Mesenchymal stem cell (in vitro differentiated cells and primary cell): Measurements from ENCODE around the gene TTC17. TPM values are rescaled to one million over a fixed set of nuclear protein-coding genes. Genes with fewer than 3 reads are reported as not detected.

Experiments used
- DNase-seq: peaks from one replicate; pipeline ENCODE4 v3.0.0-alpha.2; 2013
- H2AFZ ChIP-seq: one replicate; pipeline ENCODE4 v1.6.1; 2013; ENCODE audit warnings: low read depth, mild to moderate bottlenecking, control low read depth, inconsistent platforms, low read length, moderate library complexity
- H2AK5ac ChIP-seq: 2 replicates; pipeline ENCODE4 v1.6.1; 2013; ENCODE audit warnings: low read length, moderate library complexity, mild to moderate bottlenecking, inconsistent platforms; ENCODE audit not compliant: severe bottlenecking
- H2BK120ac ChIP-seq: one replicate; pipeline ENCODE4 v1.6.1; 2013; ENCODE audit warnings: low read depth, mild to moderate bottlenecking, inconsistent platforms, low read length, moderate library complexity
- H2BK12ac ChIP-seq, 2 experiments: one replicate each; pipeline ENCODE4 v1.6.1; 2013; ENCODE audit warnings: inconsistent platforms in 2 of 2, low read length in 2 of 2, mild to moderate bottlenecking in 2 of 2, moderate library complexity in 2 of 2, control low read depth in 1 of 2
- H2BK15ac ChIP-seq: one replicate; pipeline ENCODE4 v1.6.1; 2013; ENCODE audit warnings: mild to moderate bottlenecking, low read depth, inconsistent platforms; ENCODE audit not compliant: poor library complexity, severe bottlenecking
- H2BK5ac ChIP-seq: 2 replicates; pipeline ENCODE4 v1.6.1; 2013; ENCODE audit warnings: low read depth, mild to moderate bottlenecking, low read length, control low read depth, inconsistent platforms; ENCODE audit not compliant: poor library complexity, severe bottlenecking
- H3K14ac ChIP-seq, 2 experiments: one replicate each; pipeline ENCODE4 v1.6.1; 2013; ENCODE audit warnings: inconsistent platforms in 2 of 2, low read length in 2 of 2, control low read depth in 1 of 2, mild to moderate bottlenecking in 1 of 2, moderate library complexity in 1 of 2
- H3K18ac ChIP-seq, 2 experiments: one replicate each; pipeline ENCODE4 v1.6.1; 2013; ENCODE audit warnings: inconsistent platforms in 2 of 2, low read length in 2 of 2, control low read depth in 1 of 2, low read depth in 1 of 2, mild to moderate bottlenecking in 1 of 2
- H3K23ac ChIP-seq, 2 experiments: one replicate each; pipeline ENCODE4 v1.6.1; 2013; ENCODE audit warnings: inconsistent platforms in 2 of 2, low read length in 2 of 2, mild to moderate bottlenecking in 2 of 2, moderate library complexity in 2 of 2, control low read depth in 1 of 2
- H3K27ac ChIP-seq: 2 replicates; pipeline ENCODE4 v1.5.1; 2013; ENCODE audit warnings: mild to moderate bottlenecking, moderate library complexity, low read length, control low read depth, inconsistent platforms; ENCODE audit not compliant: poor library complexity, severe bottlenecking
- H3K27me3 ChIP-seq, 2 experiments: 2 replicates each; pipeline versions ENCODE4 v1.6.1 to v1.7.0; 2013; ENCODE audit warnings: low read length in 2 of 2, mild to moderate bottlenecking in 2 of 2, moderate library complexity in 2 of 2, control low read depth in 1 of 2, inconsistent platforms in 1 of 2; ENCODE audit not compliant: control insufficient read depth in 1 of 2, insufficient read depth in 1 of 2
- H3K36me3 ChIP-seq, 2 experiments: 2 replicates each; pipeline versions ENCODE4 v1.6.1 to v1.7.0; 2013; ENCODE audit warnings: low read length in 2 of 2, control low read depth in 1 of 2, inconsistent platforms in 1 of 2, low read depth in 1 of 2, mild to moderate bottlenecking in 1 of 2; ENCODE audit not compliant: insufficient read depth in 2 of 2, control insufficient read depth in 1 of 2
- H3K4ac ChIP-seq, 2 experiments: one replicate each; pipeline ENCODE4 v1.6.1; 2013; ENCODE audit warnings: inconsistent platforms in 2 of 2, low read length in 2 of 2, mild to moderate bottlenecking in 2 of 2, moderate library complexity in 2 of 2, control low read depth in 1 of 2, low read depth in 1 of 2
- H3K4me1 ChIP-seq: 2 replicates; pipeline ENCODE4 v1.6.1; 2013; ENCODE audit warnings: low read depth, low read length, control low read depth; ENCODE audit not compliant: control insufficient read depth, insufficient read depth
- H3K4me2 ChIP-seq: 2 replicates; pipeline ENCODE4 v1.6.1; 2013; ENCODE audit warnings: low read length, mild to moderate bottlenecking, inconsistent platforms; ENCODE audit not compliant: poor library complexity, severe bottlenecking
- H3K4me3 ChIP-seq, 2 experiments: 2 replicates each; pipeline versions ENCODE4 v1.5.1 to v1.7.0; 2013; ENCODE audit warnings: low read length in 2 of 2, mild to moderate bottlenecking in 2 of 2, control low read depth in 1 of 2, low read depth in 1 of 2; ENCODE audit not compliant: insufficient read depth in 1 of 2
- H3K79me1 ChIP-seq: replicated peaks from 2 replicates; pipeline ENCODE4 v1.6.1; 2013; ENCODE audit warnings: mild to moderate bottlenecking, control low read depth, low read length, inconsistent platforms; ENCODE audit not compliant: poor library complexity, severe bottlenecking
- H3K9ac ChIP-seq: 2 replicates; pipeline ENCODE4 v1.7.0; 2013; ENCODE audit warnings: mild to moderate bottlenecking, low read length, moderate library complexity
- H3K9me3 ChIP-seq: 2 replicates; pipeline ENCODE4 v1.7.0; 2013; ENCODE audit warnings: mild to moderate bottlenecking, low read length; ENCODE audit not compliant: control insufficient read depth
- H4K8ac ChIP-seq: one replicate; pipeline ENCODE4 v1.6.1; 2013; ENCODE audit warnings: inconsistent platforms, mild to moderate bottlenecking, low read length, moderate library complexity
- H4K91ac ChIP-seq: one replicate; pipeline ENCODE4 v1.6.1; 2013; ENCODE audit warnings: mild to moderate bottlenecking, low read length, inconsistent platforms
- WGBS: methylation state at CpG from one replicate; pipeline ENCODE4 v1.1.7; 2013; ENCODE audit warnings: mixed read lengths; 5-methylcytosine and 5-hydroxymethylcytosine counted together
- polyA plus RNA-seq, 2 experiments: library from polyadenylated mRNA; stranded (reverse); fragments of 200-250 nt; gene quantifications; one replicate each; pipeline ENCODE4 v1.2.3, GENCODE V29; 2013

TTC17 gene, protein sequence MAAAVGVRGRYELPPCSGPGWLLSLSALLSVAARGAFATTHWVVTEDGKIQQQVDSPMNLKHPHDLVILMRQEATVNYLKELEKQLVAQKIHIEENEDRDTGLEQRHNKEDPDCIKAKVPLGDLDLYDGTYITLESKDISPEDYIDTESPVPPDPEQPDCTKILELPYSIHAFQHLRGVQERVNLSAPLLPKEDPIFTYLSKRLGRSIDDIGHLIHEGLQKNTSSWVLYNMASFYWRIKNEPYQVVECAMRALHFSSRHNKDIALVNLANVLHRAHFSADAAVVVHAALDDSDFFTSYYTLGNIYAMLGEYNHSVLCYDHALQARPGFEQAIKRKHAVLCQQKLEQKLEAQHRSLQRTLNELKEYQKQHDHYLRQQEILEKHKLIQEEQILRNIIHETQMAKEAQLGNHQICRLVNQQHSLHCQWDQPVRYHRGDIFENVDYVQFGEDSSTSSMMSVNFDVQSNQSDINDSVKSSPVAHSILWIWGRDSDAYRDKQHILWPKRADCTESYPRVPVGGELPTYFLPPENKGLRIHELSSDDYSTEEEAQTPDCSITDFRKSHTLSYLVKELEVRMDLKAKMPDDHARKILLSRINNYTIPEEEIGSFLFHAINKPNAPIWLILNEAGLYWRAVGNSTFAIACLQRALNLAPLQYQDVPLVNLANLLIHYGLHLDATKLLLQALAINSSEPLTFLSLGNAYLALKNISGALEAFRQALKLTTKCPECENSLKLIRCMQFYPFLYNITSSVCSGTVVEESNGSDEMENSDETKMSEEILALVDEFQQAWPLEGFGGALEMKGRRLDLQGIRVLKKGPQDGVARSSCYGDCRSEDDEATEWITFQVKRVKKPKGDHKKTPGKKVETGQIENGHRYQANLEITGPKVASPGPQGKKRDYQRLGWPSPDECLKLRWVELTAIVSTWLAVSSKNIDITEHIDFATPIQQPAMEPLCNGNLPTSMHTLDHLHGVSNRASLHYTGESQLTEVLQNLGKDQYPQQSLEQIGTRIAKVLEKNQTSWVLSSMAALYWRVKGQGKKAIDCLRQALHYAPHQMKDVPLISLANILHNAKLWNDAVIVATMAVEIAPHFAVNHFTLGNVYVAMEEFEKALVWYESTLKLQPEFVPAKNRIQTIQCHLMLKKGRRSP
- 58.5 TPM for polyA plus RNA-seq (2013, experiment 1 of 2)
- polyA plus RNA-seq (2013, experiment 2 of 2): 55.9 TPM

DNA sequence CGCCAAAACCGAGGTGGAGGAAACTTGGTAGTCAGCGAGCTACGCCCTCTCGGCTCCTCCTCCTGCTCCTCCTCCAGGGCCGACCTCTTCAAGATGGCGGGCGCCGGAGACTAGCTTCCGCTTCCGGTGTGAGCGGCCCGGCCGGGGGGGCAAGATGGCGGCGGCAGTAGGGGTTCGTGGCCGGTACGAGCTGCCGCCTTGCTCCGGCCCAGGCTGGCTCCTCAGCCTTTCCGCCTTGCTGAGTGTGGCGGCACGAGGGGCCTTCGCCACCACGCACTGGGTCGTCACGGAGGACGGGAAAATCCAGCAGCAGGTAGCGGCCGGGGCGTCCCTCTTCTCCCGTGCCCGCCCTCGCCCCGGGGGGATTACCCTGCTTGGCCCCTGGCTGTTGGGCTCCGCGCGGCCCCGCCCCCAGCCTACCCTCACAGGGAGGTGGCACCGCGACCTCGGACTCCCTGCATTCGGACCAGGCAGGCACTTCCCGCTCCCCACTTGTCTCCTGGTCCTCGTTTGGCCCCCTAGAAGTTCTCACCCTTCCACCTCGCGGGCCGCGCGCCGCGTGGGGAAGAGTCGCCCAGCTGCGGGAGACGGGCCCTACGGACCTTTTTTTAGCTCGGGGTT is at the start of gene TTC17:
Gene TTC17, plus strand, starts transcription at position 120 of the 621 bp plus-strand sequence. Its CDS starts 35 bp downstream, at position 155.
- Histone ChIP-seq H3K4me2 (peak within 1 kb of the TSS; percentile 85), H2AFZ (peak within 1 kb of the TSS; percentile 68), H3K4me1 (no peaks in the 10 kb centered on the region), H2BK120ac (no peak within 1 kb of the TSS), H3K36me3 (peaks cover 4 to 9% of the 10 kb centered on the region in 2 experiments), H3K18ac (peak within 1 kb of the TSS; percentile 74 to 99), H2AK5ac (no peak within 1 kb of the TSS), H3K23ac (peak within 1 kb of the TSS in 1 of 2 experiments; percentile 28), H3K4me3 (peak within 1 kb of the TSS; percentile 88 to 90), H4K91ac (peak within 1 kb of the TSS; percentile 31), H2BK12ac (no peak within 1 kb of the TSS), H3K79me1 (no peaks in the 10 kb centered on the region), H3K9me3 (no peaks in the 10 kb centered on the region), H3K27ac (peak within 1 kb of the TSS; percentile 50), H3K14ac (peak within 1 kb of the TSS in 1 of 2 experiments; percentile 99), H3K9ac (peak within 1 kb of the TSS; percentile 96), H4K8ac (peak within 1 kb of the TSS; percentile 91), H3K27me3 (no peaks in the 10 kb centered on the region), H3K4ac (peak within 1 kb of the TSS in 1 of 2 experiments; percentile 90), H2BK5ac (peak within 1 kb of the TSS; percentile 47), H2BK15ac (peak within 1 kb of the TSS; percentile 55)
- DNase-seq: peak; percentile 93
- under 1% methylated on average over 56 of the region's 58 CpGs for WGBS

DNA sequence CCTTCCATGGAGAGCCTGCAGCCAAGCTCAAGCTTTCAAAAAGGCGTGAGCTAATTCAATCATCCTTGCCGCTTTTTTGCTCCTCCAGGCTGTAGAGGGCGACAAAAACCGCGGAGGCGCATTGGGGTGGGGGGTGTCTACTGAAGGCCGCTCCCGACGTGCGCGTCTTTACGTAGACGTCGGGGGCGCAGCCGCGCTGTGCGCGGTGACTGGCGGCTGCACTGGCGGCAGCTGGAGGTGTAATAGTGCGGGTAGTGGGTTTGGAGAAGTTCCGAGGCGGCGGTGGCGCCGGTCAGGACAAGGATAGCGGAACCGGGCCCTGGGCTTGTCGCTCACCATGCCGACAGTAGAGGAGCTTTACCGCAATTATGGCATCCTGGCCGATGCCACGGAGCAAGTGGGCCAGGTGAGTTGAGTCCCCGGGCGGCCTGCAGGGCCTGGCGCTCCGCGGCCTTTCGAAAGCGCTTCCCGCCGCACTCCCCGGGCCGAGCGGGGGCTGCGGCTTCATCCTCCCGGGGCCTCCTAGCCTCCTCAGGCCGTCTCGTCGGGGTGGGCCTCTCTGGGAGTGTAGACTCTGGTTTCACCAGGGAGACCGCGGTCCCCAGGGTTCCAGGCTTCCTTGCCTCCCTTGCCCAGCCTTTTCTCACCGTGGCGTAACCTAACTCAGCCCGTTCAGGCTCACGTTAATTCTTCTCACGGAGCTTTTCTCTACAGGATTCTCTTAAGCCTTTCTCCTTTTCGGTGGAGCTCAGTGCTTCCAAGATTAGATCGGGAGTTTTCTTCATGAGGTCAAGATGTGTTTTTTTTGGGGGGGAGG is 46.7 kb upstream of the TTC17 start, which contains the start of gene API5:
Gene API5, plus strand, starts transcription at position 206 of the 817 bp plus-strand sequence. Its CDS starts 132 bp downstream, at position 338.
- peak within 1 kb of the TSS; percentile 98 for H3K9ac ChIP-seq
- peaks cover 5% of the 10 kb centered on the region for H3K79me1 ChIP-seq
- peak; percentile 95 for DNase-seq
- no peak within 1 kb of the TSS for H2AK5ac ChIP-seq
- H3K9me3 ChIP-seq: no peaks in the 10 kb centered on the region
- H3K18ac ChIP-seq: peak within 1 kb of the TSS; percentile 91 to 95
- peak within 1 kb of the TSS; percentile 77 for H3K27ac ChIP-seq
- H3K4me1 ChIP-seq: peaks cover 6% of the 10 kb centered on the region
- H3K4me2 ChIP-seq: peak within 1 kb of the TSS; percentile 96
- H2BK15ac ChIP-seq: no peak within 1 kb of the TSS
- H3K23ac ChIP-seq: no peak within 1 kb of the TSS
- peak within 1 kb of the TSS; percentile 95 for H4K8ac ChIP-seq
- H2BK12ac ChIP-seq: no peak within 1 kb of the TSS
- H3K4ac ChIP-seq: peak within 1 kb of the TSS in 1 of 2 experiments; percentile 85
- H3K14ac ChIP-seq: peak within 1 kb of the TSS in 1 of 2 experiments; percentile 77
- peaks cover 0 to 2% of the 10 kb centered on the region in 2 experiments for H3K36me3 ChIP-seq
- under 1% methylated on average over 59 of the region's 60 CpGs for WGBS
- peak within 1 kb of the TSS; percentile 66 for H2BK5ac ChIP-seq
- peak within 1 kb of the TSS; percentile 56 for H2AFZ ChIP-seq
- H3K4me3 ChIP-seq: peak within 1 kb of the TSS; percentile 96 to 98
- H4K91ac ChIP-seq: peak within 1 kb of the TSS; percentile 50
- H2BK120ac ChIP-seq: peak within 1 kb of the TSS; percentile 19
- H3K27me3 ChIP-seq: no peaks in the 10 kb centered on the region

DNA sequence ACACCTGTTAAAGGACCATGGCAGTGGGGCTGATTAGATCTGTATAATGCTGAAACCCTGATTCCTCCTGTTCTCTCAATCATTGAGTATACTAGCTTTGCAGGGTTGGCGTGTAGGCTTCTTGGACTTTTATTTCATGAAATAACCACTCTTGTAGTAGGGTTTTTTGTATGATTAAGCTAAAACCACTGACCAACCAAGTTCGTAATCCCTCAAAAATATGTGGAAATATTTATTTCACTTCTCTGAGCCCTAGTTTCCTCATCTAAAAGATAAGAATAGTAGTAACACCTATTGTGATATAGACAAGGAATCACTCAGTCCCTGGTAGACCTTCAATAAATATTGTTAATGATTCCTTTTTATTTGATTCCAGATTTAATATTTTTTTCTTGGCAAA is 42.8 kb upstream of the TTC17 start:
- Histone ChIP-seq H2BK120ac (no peak overlapping the region), H2AK5ac (no peak overlapping the region), H3K23ac (no peak overlapping the region), H4K8ac (no peak overlapping the region), H3K36me3 (peaks cover 4 to 31% of the 10 kb centered on the region in 2 experiments), H2BK5ac (no peak overlapping the region), H3K27ac (no peak overlapping the region), H3K9me3 (no peaks in the 10 kb centered on the region), H2BK15ac (no peak overlapping the region), H4K91ac (no peak overlapping the region), H2BK12ac (no peak overlapping the region), H3K14ac (no peak overlapping the region), H2AFZ (no peak overlapping the region), H3K18ac (no peak overlapping the region), H3K4me3 (no peak overlapping the region), H3K4me1 (peaks cover 6% of the 10 kb centered on the region), H3K4me2 (no peak overlapping the region), H3K4ac (no peak overlapping the region), H3K9ac (no peak overlapping the region), H3K79me1 (peaks cover 13% of the 10 kb centered on the region), H3K27me3 (no peaks in the 10 kb centered on the region)
- DNase-seq: no peak
- WGBS: no CpG with 5 or more reads among the region's 2 CpGs
